HepG2 (cell line): ENCODE measurements around the gene SLC11A1. TPM values are rescaled to one million over a fixed set of nuclear protein-coding genes. Genes with fewer than 3 reads are reported as not detected.

Experiments
- ATAC-seq: fragments of 200-7000 bp; cut with Tn5 transposase; 3 replicates; pipeline ENCODE4 v1.9.1; 2020; ENCODE audit warnings: mild to moderate bottlenecking, moderate library complexity
- BruUV-seq: library from RNA; stranded (reverse); fragments of 400-500 nt; replicated peaks from 2 replicates; lab custom pipeline; 2021; lab: Mats Ljungman, UMichigan
- CTCF ChIA-PET: fragments of 300-600 bp; formaldehyde crosslinking; extraction: SDS; loops from one replicate; lab custom pipeline; 2021; ENCODE audit warnings: low total read pairs, inconsistent platforms, low intra/inter-chr PET ratio; lab: Yijun Ruan, JAX
- POLR2A ChIA-PET: fragments of 350-600 bp; sonication (Branson Sonifier 250); formaldehyde crosslinking; loops from one replicate; lab custom pipeline; 2020; ENCODE audit warnings: antibody characterized with exemption, inconsistent platforms; lab: Yijun Ruan, JAX
- DNase-seq: peaks from one replicate; pipeline ENCODE4 v3.0.0-alpha.2; 2015; ENCODE audit warnings: low spot score
- FAIRE-seq: peaks from 3 replicates; lab custom pipeline; 2011; peaks lifted over from hg19 to GRCh38; lab: Jason Lieb, UNC
- H2AFZ ChIP-seq: one replicate; pipeline ENCODE4 v1.6.1; 2011; ENCODE audit warnings: low read length, inconsistent platforms
- H3K27ac ChIP-seq: fragments of 300-600 bp; 3 replicates; pipeline ENCODE4 v1.8.0; 2011; ENCODE audit warnings: mixed run types, mild to moderate bottlenecking, mixed read lengths, low read length, inconsistent platforms; ENCODE audit not compliant: insufficient read depth; ENCODE audit errors: extremely low read length
- H3K27me3 ChIP-seq, 2 experiments: fragments of 200-600 bp in 1 of 2; 2 replicates in 1 of 2; 3 replicates in 1 of 2; pipeline versions ENCODE4 v1.6.0 to v1.8.0; 2011; ENCODE audit warnings: low read length in 2 of 2, mild to moderate bottlenecking in 2 of 2, moderate library complexity in 2 of 2, inconsistent platforms in 1 of 2; ENCODE audit not compliant: insufficient read depth in 2 of 2, control insufficient read depth in 1 of 2
- H3K36me3 ChIP-seq, 2 experiments: fragments of 200-600 bp in 1 of 2; replicated peaks in 1 of 2; 2 replicates in 1 of 2; 3 replicates in 1 of 2; pipeline versions ENCODE4 v1.5.1 to v1.8.0; 2011; ENCODE audit warnings: low read length in 2 of 2, inconsistent platforms in 1 of 2; ENCODE audit not compliant: insufficient read depth in 2 of 2, control insufficient read depth in 1 of 2
- H3K4me1 ChIP-seq: 2 replicates; pipeline ENCODE4 v1.5.1; 2012; ENCODE audit warnings: low read length, inconsistent platforms; ENCODE audit not compliant: insufficient read depth
- H3K4me2 ChIP-seq: 2 replicates; pipeline ENCODE4 v1.6.0; 2011; ENCODE audit warnings: low read depth, low read length, inconsistent platforms
- H3K4me3 ChIP-seq, 3 experiments: fragments of 200-600 bp in 1 of 3; sonication (generic), shearing (Covaris generic) in 1 of 3; replicated peaks in 1 of 3; 2 replicates each; pipeline ENCODE4 v1.5.1; 2011 to 2016; ENCODE audit warnings: low read length in 3 of 3, inconsistent platforms in 2 of 3, low read depth in 2 of 3, mild to moderate bottlenecking in 2 of 3, control low read depth in 1 of 3, mixed read lengths in 1 of 3; ENCODE audit not compliant: insufficient read depth in 1 of 3
- H3K79me2 ChIP-seq: one replicate; pipeline ENCODE4 v1.6.1; 2011; ENCODE audit warnings: low read length, inconsistent platforms; ENCODE audit not compliant: insufficient read depth
- H3K9ac ChIP-seq: 2 replicates; pipeline ENCODE4 v1.6.0; 2011; ENCODE audit warnings: mild to moderate bottlenecking, low read depth, low read length, inconsistent platforms; ENCODE audit not compliant: insufficient read depth
- H3K9me3 ChIP-seq: 2 replicates; pipeline ENCODE4 v1.5.1; 2012; ENCODE audit warnings: mild to moderate bottlenecking, low read length
- H4K20me1 ChIP-seq: 2 replicates; pipeline ENCODE4 v1.6.0; 2011; ENCODE audit warnings: inconsistent platforms, mild to moderate bottlenecking, low read length, moderate library complexity; ENCODE audit not compliant: insufficient read depth
- DPF2 ChIP-seq: sonication (generic); formaldehyde crosslinking; IDR thresholded peaks from 2 replicates; pipeline ENCODE4 v1.4.0; 2020; ENCODE audit warnings: mild to moderate bottlenecking, low read depth, missing genetic modification reagents, borderline replicate concordance
- GTF2F1 ChIP-seq: fragments of 150-350 bp; IDR thresholded peaks from 2 replicates; pipeline ENCODE4 v1.6.1; 2014; ENCODE audit warnings: low read length
- KLF9 ChIP-seq: IDR thresholded peaks from 2 replicates; pipeline ENCODE4 v1.6.1; 2016; ENCODE audit warnings: low read depth
- KMT2A ChIP-seq: sonication (generic); formaldehyde crosslinking; IDR thresholded peaks from 2 replicates; pipeline ENCODE4 v1.4.0; 2020; ENCODE audit warnings: missing genetic modification reagents
- MAFG ChIP-seq: sonication (generic); formaldehyde crosslinking; IDR thresholded peaks from 2 replicates; pipeline ENCODE4 v1.5.1; 2020; ENCODE audit warnings: mild to moderate bottlenecking, missing genetic modification reagents
- MEIS1 ChIP-seq: sonication (generic); formaldehyde crosslinking; IDR thresholded peaks from 2 replicates; pipeline ENCODE4 v1.9.0; 2021; ENCODE audit warnings: mild to moderate bottlenecking, missing genetic modification reagents, moderate library complexity, borderline replicate concordance
- MIER2 ChIP-seq: IDR thresholded peaks from 2 replicates; pipeline ENCODE4 v1.6.1; 2016; ENCODE audit warnings: missing biosample characterization, missing genetic modification reagents
- RBAK ChIP-seq: sonication (generic); formaldehyde crosslinking; IDR thresholded peaks from 2 replicates; pipeline ENCODE4 v1.5.1; 2020; ENCODE audit warnings: mild to moderate bottlenecking, missing genetic modification reagents
- SIN3A ChIP-seq: IDR thresholded peaks from 2 replicates; pipeline ENCODE4 v1.6.1; 2011; ENCODE audit warnings: low read depth, mild to moderate bottlenecking, control low read depth, low read length, borderline replicate concordance
- SMARCC2 ChIP-seq: fragments of 450-650 bp; IDR thresholded peaks from 2 replicates; pipeline ENCODE4 v1.6.1; 2017; ENCODE audit warnings: antibody characterized with exemption, mild to moderate bottlenecking
- SP1 ChIP-seq, 2 experiments: fragments of 450-650 bp in 1 of 2; sonication (generic) in 1 of 2; formaldehyde crosslinking in 1 of 2; IDR thresholded peaks; 2 replicates each; pipeline versions ENCODE4 v1.4.0 to v1.6.1; 2016 to 2020; ENCODE audit warnings: missing genetic modification reagents in 1 of 2
- SYNCRIP ChIP-seq: fragments of 200-400 bp; formaldehyde crosslinking; IDR thresholded peaks from 2 replicates; pipeline ENCODE4 v1.6.1; 2018; ENCODE audit warnings: mild to moderate bottlenecking, low read depth, low read length; ENCODE audit not compliant: insufficient read depth
- ZNF143 ChIP-seq: sonication (generic); formaldehyde crosslinking; IDR thresholded peaks from 2 replicates; pipeline ENCODE4 v1.4.0; 2020; ENCODE audit warnings: missing genetic modification reagents
- ZNF44 ChIP-seq: sonication (generic); formaldehyde crosslinking; IDR thresholded peaks from 2 replicates; pipeline ENCODE4 v1.5.1; 2020; ENCODE audit warnings: mild to moderate bottlenecking, missing genetic modification reagents
- ZNF546 ChIP-seq: sonication (generic); formaldehyde crosslinking; conservative IDR thresholded peaks from 2 replicates; pipeline ENCODE4 v1.8.1; 2023; ENCODE audit warnings: mild to moderate bottlenecking, missing genetic modification reagents
- ZNF850 ChIP-seq: sonication (generic); formaldehyde crosslinking; conservative IDR thresholded peaks from 2 replicates; pipeline ENCODE4 v1.9.0; 2021; ENCODE audit warnings: mild to moderate bottlenecking, missing genetic modification reagents
- ZZZ3 ChIP-seq: sonication (generic); formaldehyde crosslinking; IDR thresholded peaks from 2 replicates; pipeline ENCODE4 v1.4.0; 2020; ENCODE audit warnings: missing genetic modification reagents, mild to moderate bottlenecking, borderline replicate concordance
- WGBS: methylation state at CpG from one replicate; pipeline ENCODE4 v1.1.6; 2017; ENCODE audit warnings: low lambda C conversion rate; 5-methylcytosine and 5-hydroxymethylcytosine counted together
- in situ Hi-C: cut with HindIII; loops from 2 replicates; pipeline ENCODE4 v1.10.0; 2017; ENCODE audit warnings: low pct_unique_long_range_greater_than_20kb; ENCODE audit not compliant: extremely low pct_ligation_motif_present
- intact Hi-C: fragments of 100-400 bp; cut with micrococcal nuclease; formaldehyde crosslinking; loops from one replicate; pipeline ENCODE4 v1.10.0; 2022; ENCODE audit not compliant: unreplicated experiment
- polyA plus RNA-seq, 8 experiments: library from polyadenylated mRNA; depleted of rRNA in 3 of 8; stranded (reverse) in 7 of 8; unstranded in 1 of 8; fragments of >200 nt; fragmentation: Illumina TruSeq in 4 of 8; extraction: Trizol in 4 of 8; gene quantifications; 2 replicates each; pipeline versions ENCODE4 v1.2.1 to v1.2.3, GENCODE V29; 2011 to 2016; ENCODE audit warnings: low read depth in 4 of 8, missing spikeins in 1 of 8, mixed read lengths in 1 of 8; ENCODE audit not compliant: insufficient read depth in 1 of 8
- total RNA-seq, 5 experiments: library from RNA; depleted of rRNA; stranded (reverse); fragments of >200 nt; fragmentation: Illumina TruSeq; extraction: Trizol; gene quantifications; 2 replicates each; pipeline ENCODE4 v1.2.3, GENCODE V29; 2016; ENCODE audit warnings: low read depth in 1 of 5

Gene SLC11A1
- total and polyA plus RNA-seq, 2 of the 13 experiments (the other 11 are each of a cell fraction or from before 2014, with no cell fraction given): 0.33 to 2.3 TPM

GRCh38 chr2:218436992-218437391 lies 54.9 kb downstream of the SLC11A1 start:
- H3K9ac ChIP-seq: no peak overlapping the region
- H3K27me3 ChIP-seq: no peaks in the 10 kb centered on the region
- TF ChIP-seq ZNF143 (CRISPR knock-in tag) (no peak), SYNCRIP (no peak), MAFG (CRISPR knock-in tag) (no peak), SP1 (IDR thresholded peaks at IDR 0.05) (no peak), SP1 (CRISPR knock-in tag; IDR thresholded peaks at IDR 0.05) (no peak), DPF2 (CRISPR knock-in tag) (no peak), GTF2F1 (no peak), KMT2A (CRISPR knock-in tag) (no peak), MEIS1 (CRISPR knock-in tag) (no peak), MIER2 (CRISPR knock-in tag) (no peak), SIN3A (no peak), KLF9 (CRISPR knock-in tag) (no peak), RBAK (CRISPR knock-in tag) (no peak), ZNF44 (CRISPR knock-in tag) (no peak), SMARCC2 (no peak), ZNF850 (CRISPR knock-in tag) (no peak), ZZZ3 (CRISPR knock-in tag) (no peak), ZNF546 (CRISPR knock-in tag) (no peak)
- in situ Hi-C loops (no loop called here), intact Hi-C loops (no loop called here)
- peaks cover 38 to 81% of the 10 kb centered on the region in 2 experiments for H3K36me3 ChIP-seq
- POLR2A ChIA-PET: interaction anchor here (1.0 kb wide), 1 partner anchor 18 kb away, joined by 3 read pairs; the partner anchor contains the start of gene VIL1
- no peak for ATAC-seq
- no peak overlapping the region for H2AFZ ChIP-seq
- peaks cover 28% of the 10 kb centered on the region for H3K4me1 ChIP-seq
- BruUV-seq: no TSS peak
- H3K9me3 ChIP-seq: no peaks in the 10 kb centered on the region
- no peak overlapping the region for H3K27ac ChIP-seq
- H4K20me1 ChIP-seq: no peaks in the 10 kb centered on the region
- no peak for FAIRE-seq
- WGBS: 95% methylated on average over 5 of the region's 5 CpGs
- no peak overlapping the region for H3K4me2 ChIP-seq
- CTCF ChIA-PET: no interaction called here
- no peaks in the 10 kb centered on the region for H3K79me2 ChIP-seq
- no peak overlapping the region for H3K4me3 ChIP-seq
- DNase-seq: no peak
